Right atrium auricular region (tissue), 2 donors: ENCODE results near the gene MYH11. TPM values are rescaled to one million over a fixed set of nuclear protein-coding genes. Genes with fewer than 3 reads are reported as not detected.

Source experiments
- DNase-seq: peaks from one replicate; pipeline ENCODE4 v3.0.0-alpha.2; 2019; ENCODE audit warnings: low spot score
- H3K27ac ChIP-seq, 2 donors: fragments of 200-600 bp; sonication (generic); 1 replicate in 1 of 2; 2 replicates in 1 of 2; pipeline ENCODE4 v1.5.1; 2016 to 2019
- H3K27me3 ChIP-seq, 2 donors: fragments of 200-600 bp; sonication (generic); one replicate each; pipeline versions ENCODE4 v1.5.1 to v1.6.0; 2017 to 2019
- H3K36me3 ChIP-seq: fragments of 200-600 bp; sonication (generic); one replicate; pipeline ENCODE4 v1.5.1; 2016
- H3K4me1 ChIP-seq, 2 donors: fragments of 200-600 bp; sonication (generic); one replicate each; pipeline versions ENCODE4 v1.5.1 to v1.6.0; 2017 to 2019
- H3K4me3 ChIP-seq, 2 donors: fragments of 200-600 bp; sonication (generic); 1 replicate in 1 of 2; 2 replicates in 1 of 2; pipeline ENCODE4 v1.5.1; 2017 to 2019; ENCODE audit warnings: mild to moderate bottlenecking in 1 of 2, moderate library complexity in 1 of 2
- H3K9me3 ChIP-seq, 2 donors: fragments of 200-600 bp; sonication (generic); one replicate each; pipeline ENCODE4 v1.5.1; 2019
- CTCF ChIP-seq, 2 donors: fragments of 200-600 bp; sonication (generic); IDR thresholded peaks; one replicate each; pipeline ENCODE4 v1.5.1; 2019; ENCODE audit warnings: antibody characterized with exemption in 2 of 2
- total RNA-seq, 2 donors: library from RNA; depleted of rRNA; stranded (reverse); fragments of >200 nt; gene quantifications; one replicate each; pipeline ENCODE4 v1.1.0, GENCODE V29; 2016

MYH11 gene
- total RNA-seq, 2 donors from 2014 or later = 60.8 to 89.0 TPM

- no peaks in the 10 kb centered on the region for H3K27me3 ChIP-seq
- H3K4me1 ChIP-seq = peaks cover 0 to 7% of the 10 kb centered on the region in 2 donors
- no peaks in the 10 kb centered on the region for H3K9me3 ChIP-seq
- no peak overlapping the region for H3K4me3 ChIP-seq
- no peak overlapping the region for H3K27ac ChIP-seq
- no peak for TF ChIP-seq CTCF (IDR thresholded peaks at IDR 0.05)
- no peaks in the 10 kb centered on the region for H3K36me3 ChIP-seq
- no peak for DNase-seq
These were observed 53.2 kb downstream of the MYH11 start for GRCh38 chr16:15803618-15804017.

- DNase-seq = no peak
- Histone ChIP-seq H3K4me1 (no peaks in the 10 kb centered on the region), H3K27me3 (no peaks in the 10 kb centered on the region), H3K27ac (no peak overlapping the region), H3K4me3 (no peak overlapping the region), H3K9me3 (peaks cover 5 to 15% of the 10 kb centered on the region in 2 donors), H3K36me3 (no peaks in the 10 kb centered on the region)
- TF ChIP-seq CTCF (IDR thresholded peaks at IDR 0.05) = no peak
These were observed 56.9 kb downstream of the MYH11 start for GRCh38 chr16:15799851-15800495.

- no peak for DNase-seq
- no peak for TF ChIP-seq CTCF (IDR thresholded peaks at IDR 0.05)
- no peaks in the 10 kb centered on the region for H3K27me3 ChIP-seq
- no peak overlapping the region for H3K4me3 ChIP-seq
- H3K4me1 ChIP-seq = no peaks in the 10 kb centered on the region
- no peaks in the 10 kb centered on the region for H3K36me3 ChIP-seq
- no peak overlapping the region for H3K27ac ChIP-seq
- H3K9me3 ChIP-seq = peaks cover 5 to 15% of the 10 kb centered on the region in 2 donors
These were observed 58.2 kb downstream of the MYH11 start for GRCh38 chr16:15798671-15799070.

GRCh38 chr16:15796885-15797284 lies 59.9 kb downstream of the MYH11 start:
- no peak for TF ChIP-seq CTCF (IDR thresholded peaks at IDR 0.05)
- no peaks in the 10 kb centered on the region for H3K27me3 ChIP-seq
- H3K27ac ChIP-seq = no peak overlapping the region
- DNase-seq = no peak
- no peaks in the 10 kb centered on the region for H3K36me3 ChIP-seq
- H3K4me1 ChIP-seq = peaks cover 0 to 6% of the 10 kb centered on the region in 2 donors
- H3K4me3 ChIP-seq = no peak overlapping the region
- peaks cover 5 to 15% of the 10 kb centered on the region in 2 donors for H3K9me3 ChIP-seq

GRCh38 chr16:15795615-15796014 lies 61.2 kb downstream of the MYH11 start:
- Histone ChIP-seq H3K4me1 (peaks cover 0 to 6% of the 10 kb centered on the region in 2 donors), H3K27ac (no peak overlapping the region), H3K27me3 (no peaks in the 10 kb centered on the region), H3K36me3 (no peaks in the 10 kb centered on the region), H3K4me3 (no peak overlapping the region), H3K9me3 (peaks cover 5 to 15% of the 10 kb centered on the region in 2 donors)
- no peak for DNase-seq
- no peak for TF ChIP-seq CTCF (IDR thresholded peaks at IDR 0.05)

GRCh38 chr16:15792563-15792971 lies 64.3 kb downstream of the MYH11 start:
- peaks cover 0 to 6% of the 10 kb centered on the region in 2 donors for H3K4me1 ChIP-seq

More at GRCh38 chr16:15792563-15792971, 64.3 kb downstream of the MYH11 start:
- H3K36me3 ChIP-seq = no peaks in the 10 kb centered on the region
- H3K27ac ChIP-seq = no peak overlapping the region
- H3K4me3 ChIP-seq = no peak overlapping the region
- no peaks in the 10 kb centered on the region for H3K27me3 ChIP-seq
- no peak for TF ChIP-seq CTCF (IDR thresholded peaks at IDR 0.05)
- no peak for DNase-seq
- H3K9me3 ChIP-seq = peaks cover 5 to 15% of the 10 kb centered on the region in 2 donors
